GM18508 (cell line): Measurements from ENCODE around the gene PTPN6.

Experiments used
- ATAC-seq: cut with Tn5 transposase; IDR thresholded peaks from one replicate; pipeline ENCODE4 v1.9.1; 2021; ENCODE audit warnings: moderate number of reproducible peaks; ENCODE audit not compliant: insufficient read depth, unreplicated experiment

PTPN6 gene

GRCh38 chr12:6921996-6922946 is 28.9 kb upstream of the PTPN6 start:
- ATAC-seq, result no peak

- no peak for ATAC-seq
Observed at GRCh38 chr12:6923003-6923732, 28.0 kb upstream of the PTPN6 start.

GRCh38 chr12:6923851-6924250 is 27.3 kb upstream of the PTPN6 start:
- no peak for ATAC-seq

GRCh38 chr12:6925239-6925539 is 26.0 kb upstream of the PTPN6 start:
- ATAC-seq, result no peak

- ATAC-seq, result no peak
Observed at GRCh38 chr12:6925540-6926279, 25.4 kb upstream of the PTPN6 start.

GRCh38 chr12:6927379-6928021 is 23.7 kb upstream of the PTPN6 start, which contains the start of gene ATN1:
TSS of gene ATN1 (plus strand) at chr12:6927959. CDS start at chr12:6934002, 6,043 bp downstream.
- no peak for ATAC-seq

- no peak for ATAC-seq
Observed at GRCh38 chr12:6928022-6928702, 23.0 kb upstream of the PTPN6 start.

GRCh38 chr12:6928703-6929407 is 22.3 kb upstream of the PTPN6 start:
- ATAC-seq, result no peak

GRCh38 chr12:6929466-6930452 is 21.4 kb upstream of the PTPN6 start:
- ATAC-seq, result no peak

GRCh38 chr12:6932766-6933165 is 18.4 kb upstream of the PTPN6 start:
- no peak for ATAC-seq

GRCh38 chr12:6934110-6934509 is 17.0 kb upstream of the PTPN6 start:
- ATAC-seq, result no peak

- ATAC-seq, result no peak
Observed at GRCh38 chr12:6935371-6936193, 15.6 kb upstream of the PTPN6 start.

- no peak for ATAC-seq
Observed at GRCh38 chr12:6936194-6936635, 14.9 kb upstream of the PTPN6 start.

GRCh38 chr12:6936636-6937480 is 14.3 kb upstream of the PTPN6 start:
- ATAC-seq, result no peak

- peak; percentile 65 for ATAC-seq
Observed at GRCh38 chr12:6937481-6938352, 13.4 kb upstream of the PTPN6 start.
